GM19463 (cell line): ENCODE results near the gene BHLHE40.

Experiments used
- ATAC-seq: cut with Tn5 transposase; IDR thresholded peaks from one replicate; pipeline ENCODE4 v1.9.1; 2021; ENCODE audit warnings: mild to moderate bottlenecking, moderate library complexity; ENCODE audit not compliant: unreplicated experiment

The BHLHE40 gene

GRCh38 chr3:4997946-4998345 is 18.7 kb downstream of the BHLHE40 start:
- ATAC-seq: no peak

GRCh38 chr3:4999531-5000184 is 20.4 kb downstream of the BHLHE40 start:
- ATAC-seq: peak; percentile 37

GRCh38 chr3:5001135-5001534 is 21.9 kb downstream of the BHLHE40 start:
- ATAC-seq: no peak

- ATAC-seq: no peak
Measured at GRCh38 chr3:5001805-5002173, 22.6 kb downstream of the BHLHE40 start.

GRCh38 chr3:5002174-5002870 is 23.1 kb downstream of the BHLHE40 start:
- no peak for ATAC-seq

GRCh38 chr3:5002871-5003247 is 23.6 kb downstream of the BHLHE40 start:
- ATAC-seq: no peak

- no peak for ATAC-seq
Measured at GRCh38 chr3:5004319-5005152, 25.3 kb downstream of the BHLHE40 start.

GRCh38 chr3:5005367-5005766 is 26.1 kb downstream of the BHLHE40 start:
- ATAC-seq: no peak

GRCh38 chr3:5006755-5007202 is 27.5 kb downstream of the BHLHE40 start:
- ATAC-seq: peak; percentile 74

- ATAC-seq: no peak
Measured at GRCh38 chr3:5007873-5008272, 28.6 kb downstream of the BHLHE40 start.

GRCh38 chr3:5009506-5010109 is 30.4 kb downstream of the BHLHE40 start:
- ATAC-seq: no peak

GRCh38 chr3:5010140-5010539 is 30.9 kb downstream of the BHLHE40 start:
- no peak for ATAC-seq

- no peak for ATAC-seq
Measured at GRCh38 chr3:5010706-5011554, 31.7 kb downstream of the BHLHE40 start.

- peak; percentile 39 for ATAC-seq
Measured at GRCh38 chr3:5011555-5012256, 32.5 kb downstream of the BHLHE40 start.

- no peak for ATAC-seq
Measured at GRCh38 chr3:5012367-5012766, 33.1 kb downstream of the BHLHE40 start.

GRCh38 chr3:5013021-5013906 is 34.0 kb downstream of the BHLHE40 start:
- no peak for ATAC-seq

GRCh38 chr3:5014391-5014790 is 35.2 kb downstream of the BHLHE40 start:
- ATAC-seq: no peak

- no peak for ATAC-seq
Measured at GRCh38 chr3:5015056-5015455, 35.8 kb downstream of the BHLHE40 start.
